Adipocyte (in vitro differentiated cells): ENCODE measurements around the gene DNAI1.
A peak's percentile ranks its signal among the peaks of the same experiment; 100 is the strongest.

Experiments
- DNase-seq: peaks from one replicate; pipeline ENCODE4 v3.0.0-alpha.2; 2015; ENCODE audit warnings: low read depth
- H3K27me3 ChIP-seq: replicated peaks from 2 replicates; pipeline ENCODE4 v1.7.0; 2013; ENCODE audit warnings: mild to moderate bottlenecking, low read length, moderate library complexity; ENCODE audit not compliant: control insufficient read depth, insufficient read depth
- H3K36me3 ChIP-seq: 2 replicates; pipeline ENCODE4 v1.7.0; 2013; ENCODE audit warnings: low read length, mild to moderate bottlenecking, moderate library complexity; ENCODE audit not compliant: control insufficient read depth, insufficient read depth, severe bottlenecking
- H3K4me1 ChIP-seq: 2 replicates; pipeline ENCODE4 v1.7.0; 2013; ENCODE audit warnings: mild to moderate bottlenecking, low read length, moderate library complexity; ENCODE audit not compliant: control insufficient read depth, insufficient read depth
- H3K4me3 ChIP-seq: 2 replicates; pipeline ENCODE4 v1.7.0; 2013; ENCODE audit warnings: mild to moderate bottlenecking, low read length, moderate library complexity
- H3K9ac ChIP-seq: 2 replicates; pipeline ENCODE4 v1.7.0; 2013; ENCODE audit warnings: mild to moderate bottlenecking, low read length, moderate library complexity
- H3K9me3 ChIP-seq: 2 replicates; pipeline ENCODE4 v1.7.0; 2013; ENCODE audit warnings: mild to moderate bottlenecking, low read length, moderate library complexity; ENCODE audit not compliant: control insufficient read depth

DNAI1 gene

DNA sequence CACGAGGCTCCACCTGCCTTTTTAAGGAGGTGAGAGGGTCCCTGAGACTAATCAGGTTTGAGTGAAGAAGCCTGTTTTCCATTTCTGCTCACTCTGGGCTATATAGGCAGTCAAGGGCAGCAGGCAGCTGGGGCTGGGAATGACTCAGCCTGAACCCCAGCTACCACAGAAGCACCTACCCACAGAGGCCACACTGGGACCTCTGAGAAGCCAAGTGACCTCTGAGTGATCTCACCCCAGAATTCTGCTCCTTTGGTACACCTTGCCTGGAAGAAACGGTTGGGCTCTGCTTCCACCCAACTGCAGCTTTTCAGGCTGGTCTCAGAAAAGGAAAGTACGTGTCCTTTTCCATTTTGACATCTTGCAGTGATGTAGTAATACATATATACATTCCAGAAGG, 7.1 kb upstream of the DNAI1 start:
- Histone ChIP-seq H3K9me3 (no peaks in the 10 kb centered on the region), H3K36me3 (no peaks in the 10 kb centered on the region), H3K27me3 (no peaks in the 10 kb centered on the region), H3K9ac (no peak overlapping the region), H3K4me1 (peaks cover 49% of the 10 kb centered on the region), H3K4me3 (no peak overlapping the region)
- DNase-seq: no peak

DNA sequence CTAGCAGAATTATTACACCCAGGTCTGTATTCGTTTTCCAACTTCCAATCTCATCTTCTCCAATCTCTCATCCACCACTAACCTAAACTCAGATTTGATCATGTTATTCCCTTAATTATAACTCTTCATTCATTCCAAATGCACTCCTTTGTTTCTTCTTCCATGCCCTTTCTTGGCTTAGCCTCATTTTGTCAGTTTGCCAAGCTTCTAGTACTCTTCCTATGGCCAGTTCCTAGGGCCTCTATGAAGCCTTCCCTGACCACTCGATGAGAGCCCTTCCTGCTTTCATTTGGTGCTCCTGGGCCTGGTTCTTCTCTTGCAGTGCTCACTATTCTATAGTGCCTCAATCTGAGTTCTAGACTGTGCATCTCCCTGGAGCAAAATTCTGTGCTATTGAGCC, 6.0 kb upstream of the DNAI1 start:
- DNase-seq: no peak
- Histone ChIP-seq H3K36me3 (no peaks in the 10 kb centered on the region), H3K9me3 (no peaks in the 10 kb centered on the region), H3K4me1 (peaks cover 51% of the 10 kb centered on the region), H3K9ac (no peak overlapping the region), H3K27me3 (no peaks in the 10 kb centered on the region), H3K4me3 (no peak overlapping the region)

DNA sequence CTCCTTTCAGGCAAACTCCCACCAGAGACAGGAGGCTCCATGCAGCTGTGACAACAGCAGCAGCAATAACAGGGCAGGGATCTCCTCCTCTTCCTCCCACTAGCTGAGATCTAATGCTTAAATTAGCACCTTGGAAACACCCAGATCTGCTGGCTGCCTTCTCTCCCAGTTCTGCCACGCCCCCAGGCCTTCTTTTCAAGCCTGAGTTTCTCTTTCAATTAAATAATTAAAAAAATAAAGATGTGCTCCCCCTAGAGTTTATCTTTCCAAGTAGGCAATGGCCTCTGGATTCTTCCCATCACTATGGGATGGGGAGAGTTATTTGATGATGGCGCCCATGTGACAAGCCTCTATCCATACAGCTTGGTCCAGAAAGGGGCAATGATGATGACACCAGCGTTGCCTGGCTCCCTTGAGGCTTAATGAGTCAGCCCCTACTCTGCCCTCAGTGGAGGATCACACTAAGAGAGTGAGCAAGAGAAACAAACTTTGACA, 4.0 kb upstream of the DNAI1 start:
- Histone ChIP-seq H3K9me3 (no peaks in the 10 kb centered on the region), H3K9ac (peak overlapping the region; percentile 21), H3K36me3 (no peaks in the 10 kb centered on the region), H3K27me3 (no peaks in the 10 kb centered on the region), H3K4me3 (peak overlapping the region; percentile 25), H3K4me1 (peaks cover 54% of the 10 kb centered on the region)
- peak; percentile 47 for DNase-seq

DNA sequence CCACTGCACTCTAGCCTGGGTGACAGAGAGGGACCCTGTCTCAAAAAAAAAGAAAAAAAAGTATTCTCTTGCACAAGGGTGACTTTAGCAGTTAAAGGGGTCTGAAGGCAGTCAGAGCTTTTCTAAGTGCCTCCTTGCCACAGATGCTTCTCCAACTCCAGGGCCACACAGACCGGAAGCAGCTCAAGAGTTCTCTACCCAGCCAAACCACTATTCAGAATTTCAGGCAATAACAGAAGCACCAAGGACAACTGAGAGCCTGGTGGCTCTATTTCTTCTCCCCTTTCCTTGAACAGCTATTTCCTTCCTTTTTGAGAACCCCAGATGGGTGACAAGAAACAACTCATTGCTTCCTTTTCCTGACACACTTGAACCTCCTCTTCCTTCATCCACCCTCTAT, 2.5 kb upstream of the DNAI1 start:
- peak overlapping the region; percentile 92 for H3K9ac ChIP-seq
- H3K27me3 ChIP-seq: no peaks in the 10 kb centered on the region
- DNase-seq: no peak
- H3K4me3 ChIP-seq: peak overlapping the region; percentile 93
- H3K9me3 ChIP-seq: no peaks in the 10 kb centered on the region
- H3K36me3 ChIP-seq: no peaks in the 10 kb centered on the region
- H3K4me1 ChIP-seq: peaks cover 47% of the 10 kb centered on the region

DNA sequence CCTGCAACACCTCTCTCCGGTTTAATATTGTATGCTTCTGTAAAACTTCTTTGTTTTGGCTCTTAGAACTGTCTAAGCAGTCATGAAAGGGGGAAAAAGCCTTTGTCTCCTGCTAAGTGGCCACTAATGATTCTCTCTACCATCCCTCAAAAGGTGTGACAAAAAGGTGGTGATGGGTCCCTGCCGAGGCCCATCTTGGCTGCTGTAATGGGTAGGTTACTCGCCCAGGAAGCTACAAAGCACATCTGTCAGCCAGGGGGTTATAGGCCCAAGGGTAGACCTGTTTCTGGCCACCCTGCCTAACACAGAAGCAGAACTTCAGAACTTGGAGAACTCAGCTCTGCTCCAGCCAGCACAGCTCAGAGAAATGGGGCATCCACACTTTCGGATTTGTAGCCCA, 1.9 kb upstream of the DNAI1 start:
- no peaks in the 10 kb centered on the region for H3K36me3 ChIP-seq
- peaks cover 42% of the 10 kb centered on the region for H3K4me1 ChIP-seq
- peak overlapping the region; percentile 93 for H3K4me3 ChIP-seq
- no peaks in the 10 kb centered on the region for H3K9me3 ChIP-seq
- H3K27me3 ChIP-seq: no peaks in the 10 kb centered on the region
- H3K9ac ChIP-seq: peak overlapping the region; percentile 92
- DNase-seq: no peak

DNA sequence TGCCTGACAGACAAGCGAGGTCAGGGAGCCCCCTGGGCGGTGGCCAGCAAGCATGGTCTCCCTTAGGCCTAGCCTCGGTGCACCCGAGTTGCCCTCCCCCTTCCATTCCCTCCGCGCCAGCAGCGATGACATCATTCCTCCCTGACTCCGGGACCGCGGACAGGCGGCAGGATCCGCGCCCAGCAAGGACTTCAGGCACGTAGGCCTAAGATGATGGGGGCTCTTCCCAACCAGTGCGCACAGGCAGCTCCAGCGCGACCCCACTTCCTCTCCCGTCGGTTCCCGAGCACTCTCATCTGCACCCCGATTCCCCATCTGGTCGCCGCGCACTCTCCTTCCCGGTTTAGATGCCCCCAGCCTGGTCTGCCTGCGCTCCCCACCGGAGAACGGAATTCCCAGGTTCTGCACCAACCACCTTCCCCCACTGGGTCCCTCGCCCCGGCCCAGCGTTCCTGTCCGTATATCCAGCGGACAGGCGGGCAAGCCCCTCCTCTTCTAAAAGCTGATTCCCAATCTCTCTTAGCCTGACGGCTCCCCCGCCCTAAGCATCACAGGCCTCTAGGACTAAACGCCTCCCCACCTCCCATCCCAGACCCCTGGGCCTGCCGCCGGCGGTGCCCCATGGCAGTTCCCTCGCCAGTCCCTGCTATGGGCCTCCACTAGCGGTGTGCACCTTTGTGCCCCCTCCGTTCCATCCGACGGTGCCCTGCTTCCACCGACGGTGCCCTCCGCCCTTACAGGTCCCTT, 1.2 kb upstream of the DNAI1 start:
- Histone ChIP-seq H3K9ac (peak overlapping the region; percentile 92), H3K36me3 (no peaks in the 10 kb centered on the region), H3K27me3 (no peaks in the 10 kb centered on the region), H3K4me3 (peak overlapping the region; percentile 93), H3K4me1 (peaks cover 42% of the 10 kb centered on the region), H3K9me3 (no peaks in the 10 kb centered on the region)
- peak; percentile 91 for DNase-seq

DNA sequence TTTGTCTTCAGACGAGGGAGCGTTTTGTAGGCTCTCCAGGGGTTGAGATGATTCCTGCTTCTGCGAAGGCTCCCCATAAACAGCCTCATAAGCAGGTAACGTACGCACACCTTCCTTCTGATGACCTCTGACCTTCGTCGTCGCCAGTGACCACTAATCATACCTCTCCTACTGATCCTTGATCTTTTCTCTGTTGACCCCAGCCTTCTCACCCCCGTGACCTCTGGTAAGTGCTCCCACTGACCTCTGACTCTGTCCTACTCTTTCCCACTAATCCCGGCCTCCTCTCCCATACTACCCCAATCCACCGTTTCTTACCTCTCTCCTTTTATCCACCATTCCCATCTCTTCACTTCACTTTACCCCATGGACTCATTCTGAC, 345 bp downstream of the DNAI1 start:
- Histone ChIP-seq H3K9ac (no peak overlapping the region), H3K4me1 (peaks cover 45% of the 10 kb centered on the region), H3K4me3 (peak overlapping the region; percentile 76), H3K9me3 (no peaks in the 10 kb centered on the region), H3K36me3 (no peaks in the 10 kb centered on the region), H3K27me3 (no peaks in the 10 kb centered on the region)
- no peak for DNase-seq

DNA sequence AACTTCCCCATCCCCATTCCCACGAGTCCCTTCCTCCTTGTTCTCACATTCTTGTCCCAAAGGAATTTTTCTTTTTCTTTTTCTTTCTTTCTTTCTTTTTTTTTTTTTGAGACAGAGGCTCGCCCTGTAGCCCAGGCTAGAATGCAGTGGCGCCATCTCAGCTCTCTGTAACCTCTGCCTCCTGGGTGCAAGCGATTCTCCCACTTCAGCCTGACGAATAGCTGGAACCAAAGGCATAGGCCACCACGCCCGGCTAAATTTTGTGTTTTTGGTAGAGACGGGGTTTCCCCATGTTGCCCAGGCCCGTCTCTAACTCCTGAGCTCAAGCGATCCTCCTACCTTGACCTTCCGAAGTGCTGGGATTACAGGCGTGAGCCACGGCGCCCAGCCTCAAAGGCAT, 751 bp downstream of the DNAI1 start:
- DNase-seq: no peak
- H3K36me3 ChIP-seq: no peaks in the 10 kb centered on the region
- H3K4me3 ChIP-seq: no peak overlapping the region
- H3K9me3 ChIP-seq: no peaks in the 10 kb centered on the region
- no peak overlapping the region for H3K9ac ChIP-seq
- peaks cover 42% of the 10 kb centered on the region for H3K4me1 ChIP-seq
- no peaks in the 10 kb centered on the region for H3K27me3 ChIP-seq

DNA sequence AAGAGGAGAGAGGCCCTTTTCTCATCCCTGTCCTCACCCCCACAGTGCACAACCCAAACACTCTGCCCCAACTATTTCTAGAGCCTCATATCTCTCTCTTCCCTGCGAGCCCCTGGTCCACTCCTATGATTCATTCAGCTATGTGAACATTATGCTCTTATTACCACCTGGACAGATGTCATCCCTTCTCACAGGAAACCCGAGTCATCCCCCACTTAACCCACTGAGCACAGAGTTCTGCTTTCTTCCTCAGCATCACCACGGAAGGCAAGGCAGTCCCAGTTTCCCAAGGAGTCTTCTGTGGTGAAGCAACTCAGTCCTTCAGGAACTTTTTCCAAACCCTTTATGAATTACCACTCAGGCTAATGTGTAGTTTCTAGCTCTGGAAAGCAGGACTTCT, 1.3 kb downstream of the DNAI1 start:
- Histone ChIP-seq H3K9ac (no peak overlapping the region), H3K9me3 (no peaks in the 10 kb centered on the region), H3K36me3 (no peaks in the 10 kb centered on the region), H3K4me1 (peaks cover 38% of the 10 kb centered on the region), H3K27me3 (no peaks in the 10 kb centered on the region), H3K4me3 (no peak overlapping the region)
- DNase-seq: no peak

DNA sequence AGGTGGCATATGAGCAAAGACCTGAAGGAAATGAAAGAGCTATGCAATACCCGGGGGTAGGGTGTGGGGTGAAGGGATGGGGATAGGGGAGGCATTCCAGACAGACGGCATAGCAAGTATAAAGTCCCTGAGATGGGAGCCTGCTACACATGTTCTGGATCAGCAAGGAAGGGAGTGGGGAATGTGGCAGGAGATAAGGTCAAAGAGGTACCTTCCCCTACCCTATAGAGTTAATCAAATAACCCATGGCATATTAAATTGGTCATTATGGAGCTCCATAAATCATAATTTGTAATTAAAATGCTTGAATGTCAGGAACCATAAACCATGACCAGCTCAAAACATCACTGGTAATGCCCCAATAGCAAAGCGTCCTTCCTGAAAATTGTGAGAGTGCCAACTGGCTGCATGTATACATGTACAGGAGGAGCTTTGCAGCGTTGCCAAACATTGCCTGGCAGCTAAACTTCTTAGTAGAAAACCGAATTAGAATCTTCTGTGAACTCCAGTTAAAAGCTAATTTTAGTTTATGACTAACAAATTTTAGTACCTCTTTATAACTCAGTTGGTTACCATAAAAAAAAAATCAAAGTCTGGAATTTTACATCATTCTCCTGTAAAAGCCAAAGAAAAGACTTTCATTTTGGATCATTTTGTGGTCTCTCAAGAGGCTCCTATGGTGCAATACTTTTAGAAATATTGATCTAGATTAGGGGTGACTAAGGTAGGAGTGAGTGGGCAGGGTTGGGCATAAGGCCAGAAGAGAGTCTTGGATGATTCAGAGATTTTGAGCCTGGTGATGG, 4.7 kb downstream of the DNAI1 start:
- Histone ChIP-seq H3K4me1 (peaks cover 21% of the 10 kb centered on the region), H3K9ac (no peak overlapping the region), H3K9me3 (no peaks in the 10 kb centered on the region), H3K36me3 (no peaks in the 10 kb centered on the region), H3K27me3 (no peaks in the 10 kb centered on the region), H3K4me3 (no peak overlapping the region)
- DNase-seq: peak; percentile 67

DNA sequence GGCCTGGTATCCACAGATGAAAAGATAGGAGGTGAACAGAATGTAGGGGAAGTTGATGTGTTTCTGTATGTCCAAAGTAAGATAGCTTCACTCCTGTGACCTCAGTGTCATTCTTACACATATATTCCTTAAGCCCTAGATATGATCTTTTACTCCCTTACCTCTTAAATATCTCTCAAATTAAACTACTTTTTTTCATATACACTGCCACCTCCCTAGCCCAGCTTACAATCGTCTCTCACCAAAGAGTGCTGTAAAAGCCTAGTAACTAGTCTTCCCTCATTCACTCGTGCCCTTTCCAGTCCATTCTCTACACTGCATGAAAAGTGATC, 5.3 kb downstream of the DNAI1 start:
- no peaks in the 10 kb centered on the region for H3K9me3 ChIP-seq

More for the DNA sequence above, 5.3 kb downstream of the DNAI1 start:
- peaks cover 19% of the 10 kb centered on the region for H3K4me1 ChIP-seq
- H3K9ac ChIP-seq: no peak overlapping the region
- no peaks in the 10 kb centered on the region for H3K36me3 ChIP-seq
- no peaks in the 10 kb centered on the region for H3K27me3 ChIP-seq
- no peak for DNase-seq
- no peak overlapping the region for H3K4me3 ChIP-seq
